Esophagus (tissue), 2 donors: ENCODE measurements around the gene OSBPL3. TPM values are rescaled to one million over a fixed set of nuclear protein-coding genes. Genes with fewer than 3 reads are reported as not detected.

Experiments used
- H3K27ac ChIP-seq, 2 donors: one replicate each; pipeline ENCODE4 v1.5.1; 2013; ENCODE audit warnings: low read depth in 2 of 2, mild to moderate bottlenecking in 2 of 2, inconsistent platforms in 1 of 2, low read length in 1 of 2, moderate library complexity in 1 of 2
- H3K27me3 ChIP-seq, 2 donors: one replicate each; pipeline ENCODE4 v1.6.1; 2013; ENCODE audit warnings: low read length in 2 of 2, control low read depth in 1 of 2, mild to moderate bottlenecking in 1 of 2; ENCODE audit not compliant: insufficient read depth in 2 of 2, control insufficient read depth in 1 of 2
- H3K36me3 ChIP-seq, 2 donors: one replicate each; pipeline ENCODE4 v1.6.1; 2013; ENCODE audit warnings: low read length in 1 of 2; ENCODE audit not compliant: control insufficient read depth in 2 of 2, insufficient read depth in 2 of 2
- H3K4me1 ChIP-seq, 2 donors: one replicate each; pipeline ENCODE4 v1.6.1; 2013; ENCODE audit warnings: low read length in 1 of 2; ENCODE audit not compliant: control insufficient read depth in 2 of 2, insufficient read depth in 2 of 2
- H3K4me3 ChIP-seq, 2 donors: one replicate each; pipeline ENCODE4 v1.5.1; 2013; ENCODE audit warnings: low read length in 2 of 2, mild to moderate bottlenecking in 2 of 2, low read depth in 1 of 2, moderate library complexity in 1 of 2
- H3K9me3 ChIP-seq, 2 donors: one replicate each; pipeline ENCODE4 v1.6.1; 2013; ENCODE audit warnings: mild to moderate bottlenecking in 2 of 2, low read depth in 1 of 2, low read length in 1 of 2, moderate library complexity in 1 of 2; ENCODE audit not compliant: control insufficient read depth in 2 of 2, insufficient read depth in 1 of 2
- WGBS, 2 donors: extraction: QIAGEN DNeasy Blood & Tissue Kit; methylation state at CpG; one replicate each; pipeline ENCODE4 v1.1.7; 2013; 5-methylcytosine and 5-hydroxymethylcytosine counted together
- polyA plus RNA-seq, 2 donors: library from polyadenylated mRNA; stranded (reverse); fragments of 200-250 nt; gene quantifications; one replicate each; pipeline ENCODE4 v1.2.3, GENCODE V29; 2013
- donor health status: healthy with polysubstance abuse.
- donor health status: Bipolar disorder and iron deficiency.

The OSBPL3 gene
- polyA plus RNA-seq, 2 donors = 10.4 to 22.4 TPM

GRCh38 chr7:24945899-24946298 is 34.1 kb downstream of the OSBPL3 start:
- 0% methylated on average over 1 of the region's 1 CpG for WGBS, 2 donors
- Histone ChIP-seq H3K27me3 (no peaks in the 10 kb centered on the region), H3K27ac (no peak overlapping the region), H3K4me1 (no peaks in the 10 kb centered on the region), H3K4me3 (no peak overlapping the region), H3K9me3 (no peaks in the 10 kb centered on the region), H3K36me3 (no peaks in the 10 kb centered on the region)

- Histone ChIP-seq H3K27me3 (no peaks in the 10 kb centered on the region), H3K9me3 (no peaks in the 10 kb centered on the region), H3K4me3 (no peak overlapping the region), H3K36me3 (no peaks in the 10 kb centered on the region), H3K4me1 (no peaks in the 10 kb centered on the region), H3K27ac (no peak overlapping the region)
- 84 to 92% methylated on average over 5 of the region's 5 CpGs for WGBS, 2 donors
Observed at GRCh38 chr7:24943096-24943948, 36.7 kb downstream of the OSBPL3 start.

- Histone ChIP-seq H3K4me3 (no peak overlapping the region), H3K27ac (no peak overlapping the region), H3K36me3 (no peaks in the 10 kb centered on the region), H3K9me3 (no peaks in the 10 kb centered on the region), H3K4me1 (no peaks in the 10 kb centered on the region), H3K27me3 (no peaks in the 10 kb centered on the region)
- 76 to 86% methylated on average over 5 of the region's 5 CpGs for WGBS, 2 donors
Observed at GRCh38 chr7:24942226-24942625, 37.8 kb downstream of the OSBPL3 start.

GRCh38 chr7:24939416-24939815 is 40.6 kb downstream of the OSBPL3 start:
- WGBS, 2 donors = 80 to 86% methylated on average over 1 of the region's 1 CpG
- Histone ChIP-seq H3K9me3 (no peaks in the 10 kb centered on the region), H3K27me3 (no peaks in the 10 kb centered on the region), H3K4me1 (no peaks in the 10 kb centered on the region), H3K27ac (no peak overlapping the region), H3K4me3 (no peak overlapping the region), H3K36me3 (no peaks in the 10 kb centered on the region)

- no peaks in the 10 kb centered on the region for H3K36me3 ChIP-seq
- WGBS, 2 donors = 76 to 81% methylated on average over 3 of the region's 3 CpGs
- no peaks in the 10 kb centered on the region for H3K9me3 ChIP-seq
- H3K27ac ChIP-seq = no peak overlapping the region
- H3K4me3 ChIP-seq = no peak overlapping the region
- no peaks in the 10 kb centered on the region for H3K4me1 ChIP-seq
- no peaks in the 10 kb centered on the region for H3K27me3 ChIP-seq
Observed at GRCh38 chr7:24936121-24936824, 43.7 kb downstream of the OSBPL3 start.

- H3K4me3 ChIP-seq = no peak overlapping the region
- H3K27ac ChIP-seq = no peak overlapping the region
- H3K9me3 ChIP-seq = no peaks in the 10 kb centered on the region
- no peaks in the 10 kb centered on the region for H3K36me3 ChIP-seq
- 89 to 93% methylated on average over 2 of the region's 2 CpGs for WGBS, 2 donors
- H3K4me1 ChIP-seq = no peaks in the 10 kb centered on the region
- H3K27me3 ChIP-seq = no peaks in the 10 kb centered on the region
Observed at GRCh38 chr7:24933298-24933697, 46.7 kb downstream of the OSBPL3 start.

DNA sequence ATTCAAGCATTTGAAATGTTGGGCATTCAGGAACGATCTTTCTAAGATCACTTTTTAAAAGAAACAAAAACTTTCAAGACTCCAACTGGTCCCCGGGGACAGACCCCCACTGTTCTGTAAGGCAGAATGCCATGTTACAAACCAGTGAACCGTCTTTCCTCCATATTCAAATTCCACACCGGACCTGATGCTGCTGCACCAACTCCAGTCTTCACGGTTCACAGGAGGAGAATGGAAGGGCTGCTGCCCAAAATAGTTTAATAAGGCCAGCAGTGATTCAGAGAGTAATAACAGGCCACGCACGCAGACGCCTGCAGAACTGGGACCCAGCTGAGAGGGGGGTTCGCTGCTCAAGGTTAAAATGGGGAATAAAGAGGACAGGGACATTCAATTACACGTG is 47.2 kb downstream of the OSBPL3 start:
- Histone ChIP-seq H3K27ac (no peak overlapping the region), H3K4me3 (no peak overlapping the region)

GRCh38 chr7:24932389-24932788 is 47.6 kb downstream of the OSBPL3 start:
- Histone ChIP-seq H3K27ac (no peak overlapping the region), H3K27me3 (no peaks in the 10 kb centered on the region), H3K36me3 (no peaks in the 10 kb centered on the region), H3K4me1 (no peaks in the 10 kb centered on the region), H3K4me3 (no peak overlapping the region), H3K9me3 (no peaks in the 10 kb centered on the region)
- WGBS, 2 donors = 88 to 94% methylated on average over 3 of the region's 3 CpGs

More for the DNA sequence above, 47.2 kb downstream of the OSBPL3 start:
- H3K36me3 ChIP-seq = no peaks in the 10 kb centered on the region
- H3K4me1 ChIP-seq = no peaks in the 10 kb centered on the region
- WGBS, 2 donors = 90 to 92% methylated on average over 10 of the region's 10 CpGs
- no peaks in the 10 kb centered on the region for H3K9me3 ChIP-seq
- H3K27me3 ChIP-seq = no peaks in the 10 kb centered on the region

- Histone ChIP-seq H3K36me3 (no peaks in the 10 kb centered on the region), H3K4me3 (no peak overlapping the region), H3K9me3 (no peaks in the 10 kb centered on the region), H3K27me3 (no peaks in the 10 kb centered on the region), H3K27ac (no peak overlapping the region), H3K4me1 (no peaks in the 10 kb centered on the region)
- 77 to 91% methylated on average over 3 of the region's 3 CpGs for WGBS, 2 donors
Observed at GRCh38 chr7:24931844-24932243, 48.1 kb downstream of the OSBPL3 start.
